ENCODE results near the gene PEF1. TPM values are rescaled to one million over a fixed set of nuclear protein-coding genes. Genes with fewer than 3 reads are reported as not detected.

PEF1 gene
- polyA plus RNA-seq, 1 donor from 2014 or later = 79.2 TPM

DNA sequence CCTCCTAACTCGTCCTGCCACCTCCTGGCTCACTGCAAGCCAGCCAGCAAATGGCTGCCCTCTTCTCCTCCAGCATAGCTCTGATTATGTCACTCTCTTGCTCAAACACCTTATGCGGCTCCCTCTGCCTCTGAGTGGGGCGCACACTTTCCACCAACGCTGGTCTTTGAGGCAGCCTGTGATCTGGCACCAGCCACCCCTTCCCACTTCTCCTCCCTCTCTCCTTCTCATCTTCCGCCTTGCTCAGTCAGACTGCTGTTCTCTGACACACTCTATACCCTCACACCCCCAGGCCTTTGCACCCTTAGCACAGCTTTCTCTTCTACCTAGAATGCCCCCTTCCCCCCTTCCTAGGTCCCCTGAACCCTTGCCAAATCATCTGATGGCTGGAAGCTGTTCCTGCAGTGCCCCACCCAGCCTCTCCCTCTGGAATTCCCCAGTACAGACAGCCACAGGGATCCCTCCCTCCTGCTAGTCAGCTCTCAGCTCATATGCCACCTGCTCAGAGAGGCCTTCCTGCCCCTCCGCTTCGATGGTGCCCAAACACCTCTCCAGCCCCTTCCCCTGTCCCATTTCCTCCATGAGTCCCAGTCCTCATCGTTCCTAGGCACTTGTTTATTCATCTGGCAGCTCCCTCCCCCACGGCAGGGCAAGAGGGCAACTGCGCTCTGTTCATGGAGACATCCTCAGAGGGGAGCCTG lies 21.7 kb upstream of the PEF1 start:
- H3K4me1 Mint-ChIP-seq = peaks cover 0 to 8% (median 4%) of the 10 kb centered on the region in 3 donors
- H3K9me3 Mint-ChIP-seq = no peaks in the 10 kb centered on the region
- H3K27ac Mint-ChIP-seq = no peak overlapping the region
- H3K4me3 Mint-ChIP-seq = no peak overlapping the region
- no peaks in the 10 kb centered on the region for H3K36me3 Mint-ChIP-seq
- H3K27me3 Mint-ChIP-seq = peaks cover 24% of the 10 kb centered on the region

DNA sequence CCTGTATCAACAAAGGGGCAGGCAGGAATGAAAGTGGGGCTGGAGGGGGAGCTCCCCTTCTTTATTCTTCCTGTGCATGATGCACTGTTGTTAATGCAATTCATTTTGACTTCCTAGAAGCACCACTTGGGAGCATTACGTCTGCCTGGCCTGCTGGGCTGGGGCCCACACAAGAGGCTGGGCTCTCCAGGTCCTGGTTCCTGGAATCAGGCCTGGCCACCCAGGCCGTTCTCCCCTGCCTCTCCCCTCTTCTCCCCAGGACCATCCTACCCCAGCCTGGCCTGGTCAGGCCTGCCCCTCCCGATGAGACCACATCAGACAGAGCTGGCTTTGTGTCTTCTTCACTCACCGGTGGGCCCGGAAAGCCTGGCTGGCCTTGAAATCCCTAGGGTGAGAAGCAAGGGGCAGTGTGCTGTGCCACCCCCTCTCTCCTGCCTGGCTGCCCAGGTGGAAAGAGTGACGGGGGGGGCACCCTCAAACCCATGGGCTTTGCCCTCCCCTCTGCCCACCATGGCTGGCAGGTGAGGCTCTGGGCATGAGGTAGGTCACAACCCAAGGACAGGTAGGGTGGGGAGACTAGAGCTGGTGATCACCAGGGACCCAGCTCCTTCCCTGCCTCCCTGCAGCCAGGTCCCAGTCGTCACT lies 20.7 kb upstream of the PEF1 start:
- no peak overlapping the region for H3K4me3 Mint-ChIP-seq
- no peaks in the 10 kb centered on the region for H3K36me3 Mint-ChIP-seq
- no peak overlapping the region for H3K27ac Mint-ChIP-seq
- peaks cover 17% of the 10 kb centered on the region for H3K27me3 Mint-ChIP-seq
- peaks cover 0 to 8% (median 4%) of the 10 kb centered on the region in 3 donors for H3K4me1 Mint-ChIP-seq
- H3K9me3 Mint-ChIP-seq = no peaks in the 10 kb centered on the region

DNA sequence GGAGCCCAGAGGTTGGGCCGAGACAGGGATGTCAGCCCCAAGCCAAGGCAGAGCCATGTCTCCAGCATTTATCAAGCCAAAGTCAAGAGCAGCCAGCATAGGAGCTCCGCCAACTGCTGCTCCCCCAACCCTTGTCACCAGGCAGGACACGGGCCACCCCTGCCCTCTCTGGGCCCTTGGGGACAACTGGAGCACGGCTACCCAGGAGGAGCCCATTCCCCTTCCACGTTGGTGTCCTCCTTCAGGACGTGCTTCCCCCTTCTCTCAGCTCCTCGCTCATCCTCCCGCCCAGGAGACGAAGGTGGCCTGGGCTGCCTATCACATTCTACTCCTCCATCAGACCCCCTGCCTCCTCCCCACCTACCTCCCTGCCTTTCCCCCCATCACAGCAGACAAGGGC lies 19.9 kb upstream of the PEF1 start:
- Mint-ChIP-seq H3K4me1 (peaks cover 0 to 4% (median 1%) of the 10 kb centered on the region in 3 donors), H3K9me3 (no peaks in the 10 kb centered on the region), H3K36me3 (no peaks in the 10 kb centered on the region), H3K27me3 (peaks cover 13% of the 10 kb centered on the region), H3K4me3 (no peak overlapping the region), H3K27ac (no peak overlapping the region)

DNA sequence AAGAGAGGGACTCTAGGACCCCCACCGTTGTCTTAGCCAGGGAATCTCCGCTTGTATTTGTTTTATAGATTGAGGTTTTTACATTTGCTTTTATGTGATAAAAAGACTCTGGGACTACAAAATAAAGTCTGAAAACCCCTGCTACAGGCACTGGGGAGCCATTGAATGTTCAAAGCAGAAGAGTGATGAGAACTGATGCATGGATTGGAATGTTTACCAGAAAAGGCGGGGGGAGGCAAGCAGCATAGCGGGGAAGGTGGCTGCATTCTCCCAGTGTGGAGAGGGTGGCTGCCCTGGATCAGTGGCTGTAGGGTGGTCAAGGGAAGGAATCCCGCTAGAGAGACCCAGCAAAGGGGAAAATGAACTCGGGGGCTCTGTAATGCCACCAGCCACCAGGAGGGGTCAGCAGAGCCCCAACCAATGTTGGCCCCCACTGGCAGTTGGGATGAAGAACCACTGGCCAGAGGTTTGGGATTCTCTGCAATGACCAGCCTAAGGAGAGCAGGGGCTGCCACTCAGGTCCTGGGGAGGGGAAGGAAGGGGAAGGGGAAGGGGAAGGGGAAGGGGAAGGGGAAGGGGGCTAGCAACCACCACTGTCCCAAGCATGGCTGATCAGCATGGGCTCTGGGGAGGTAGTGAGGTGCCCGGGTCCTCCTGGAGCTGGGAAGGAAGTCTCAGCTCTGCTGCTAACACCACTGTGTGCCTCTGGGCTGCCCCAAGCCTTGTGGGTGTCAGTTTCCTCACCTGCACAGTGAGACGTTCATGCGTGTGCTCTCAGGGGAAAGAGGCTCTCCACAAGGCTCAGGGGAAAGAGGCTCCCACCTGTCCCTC lies 19.2 kb upstream of the PEF1 start:
- H3K27ac Mint-ChIP-seq = peak overlapping the region in 1 of 3 donors; percentile 59
- no peaks in the 10 kb centered on the region for H3K36me3 Mint-ChIP-seq
- H3K27me3 Mint-ChIP-seq = peaks cover 10% of the 10 kb centered on the region
- no peak overlapping the region for H3K4me3 Mint-ChIP-seq
- no peaks in the 10 kb centered on the region for H3K9me3 Mint-ChIP-seq
- H3K4me1 Mint-ChIP-seq = peaks cover 0 to 4% (median 0%) of the 10 kb centered on the region in 3 donors

DNA sequence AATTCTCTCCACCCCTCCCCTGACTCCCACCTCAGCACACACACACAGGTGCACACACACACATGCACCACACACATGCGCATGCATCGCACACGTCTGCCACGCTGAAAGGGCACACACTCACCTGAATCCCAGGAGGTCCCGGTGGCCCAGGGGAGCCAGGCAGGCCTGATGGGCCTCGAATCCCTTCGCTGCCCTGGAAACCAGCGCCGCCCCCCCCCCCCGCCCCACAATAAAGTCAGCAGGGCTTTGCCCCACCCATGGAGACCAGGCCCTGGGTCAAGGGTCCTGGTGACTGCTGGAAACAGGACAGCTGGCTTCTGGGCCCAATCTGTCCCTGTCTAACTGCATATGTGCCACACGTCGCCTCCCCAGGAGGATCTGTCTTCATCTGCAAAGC lies 17.8 kb upstream of the PEF1 start:
- no peaks in the 10 kb centered on the region for H3K36me3 Mint-ChIP-seq
- no peak overlapping the region for H3K27ac Mint-ChIP-seq
- no peak overlapping the region for H3K4me3 Mint-ChIP-seq
- H3K27me3 Mint-ChIP-seq = peaks cover 13% of the 10 kb centered on the region
- peaks cover 0 to 4% (median 0%) of the 10 kb centered on the region in 3 donors for H3K4me1 Mint-ChIP-seq
- no peaks in the 10 kb centered on the region for H3K9me3 Mint-ChIP-seq

DNA sequence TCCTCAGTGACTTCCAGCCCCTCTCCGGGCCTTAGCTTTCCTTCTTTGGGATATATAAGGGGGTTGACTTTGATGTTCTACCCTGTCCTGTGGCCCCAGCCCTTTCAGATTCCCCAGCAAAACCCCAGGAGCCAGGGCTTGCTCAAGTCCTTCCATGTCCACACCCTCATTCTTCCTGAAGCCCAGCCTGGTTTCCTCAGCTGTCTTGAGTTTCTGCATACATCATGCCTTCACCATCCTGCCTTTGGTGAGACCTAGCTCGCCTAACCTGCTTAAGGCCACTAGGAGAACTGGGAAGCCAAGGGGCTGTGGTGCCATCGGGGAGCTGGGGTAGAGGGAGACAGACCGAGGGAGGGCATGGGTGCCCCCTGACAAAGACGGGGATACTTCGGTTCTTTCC lies 17.2 kb upstream of the PEF1 start:
- no peaks in the 10 kb centered on the region for H3K36me3 Mint-ChIP-seq
- H3K4me3 Mint-ChIP-seq = no peak overlapping the region
- H3K27ac Mint-ChIP-seq = peak overlapping the region in 1 of 3 donors; percentile 5
- peaks cover 0 to 4% (median 0%) of the 10 kb centered on the region in 3 donors for H3K4me1 Mint-ChIP-seq
- H3K27me3 Mint-ChIP-seq = peaks cover 13% of the 10 kb centered on the region
- no peaks in the 10 kb centered on the region for H3K9me3 Mint-ChIP-seq

DNA sequence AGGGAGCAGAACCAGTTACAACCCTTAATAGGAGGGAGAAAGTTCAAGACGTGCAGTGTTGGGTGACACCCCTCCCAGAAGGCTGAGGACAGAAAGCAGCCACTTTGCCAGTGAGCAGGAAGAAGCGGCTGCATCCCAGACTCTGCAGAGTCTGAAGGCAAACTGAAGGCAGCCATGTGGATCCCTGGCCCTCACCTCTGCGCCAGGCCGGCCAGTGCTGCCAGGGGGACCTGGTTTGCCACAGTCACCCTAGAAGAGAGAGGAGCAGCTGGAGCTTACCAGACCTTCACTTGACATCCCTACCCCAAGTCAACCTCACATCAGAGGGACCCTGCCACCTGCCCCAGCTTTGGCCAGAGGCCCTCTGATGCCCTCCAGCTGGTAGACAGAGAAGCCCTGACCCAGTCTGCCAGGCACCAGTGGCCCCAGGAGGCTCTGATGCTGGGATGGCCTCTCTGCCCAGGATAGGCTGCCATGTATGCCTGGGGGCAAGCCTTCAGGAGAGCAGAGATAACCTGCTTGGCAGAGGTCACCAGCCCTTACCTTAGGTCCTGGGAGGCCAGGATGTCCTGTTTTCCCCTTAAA lies 16.3 kb upstream of the PEF1 start:
- H3K27ac Mint-ChIP-seq = no peak overlapping the region
- peaks cover 0 to 4% (median 0%) of the 10 kb centered on the region in 3 donors for H3K4me1 Mint-ChIP-seq
- H3K36me3 Mint-ChIP-seq = no peaks in the 10 kb centered on the region
- peaks cover 13% of the 10 kb centered on the region for H3K27me3 Mint-ChIP-seq
- H3K4me3 Mint-ChIP-seq = no peak overlapping the region
- no peaks in the 10 kb centered on the region for H3K9me3 Mint-ChIP-seq

DNA sequence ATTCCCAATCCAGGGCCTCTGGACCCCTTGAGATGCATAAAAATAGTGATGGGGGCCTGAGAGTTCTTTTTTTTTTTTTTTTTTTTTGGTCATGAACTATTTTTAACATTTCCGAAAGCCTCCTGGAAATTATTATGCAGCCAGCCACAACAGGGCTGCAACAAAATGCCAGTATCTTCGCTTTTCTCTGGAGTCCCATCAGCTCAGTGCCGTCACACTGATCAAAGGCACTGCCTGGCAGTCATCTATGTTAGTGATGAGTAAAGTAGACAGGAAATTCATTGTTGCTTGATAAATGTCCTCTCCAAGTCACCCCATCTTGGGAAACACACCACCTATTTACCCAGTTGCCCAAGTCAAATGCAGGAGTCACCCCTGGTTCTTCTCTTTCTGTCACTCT lies 15.2 kb upstream of the PEF1 start:
- Mint-ChIP-seq H3K36me3 (no peaks in the 10 kb centered on the region), H3K27ac (no peak overlapping the region), H3K9me3 (no peaks in the 10 kb centered on the region), H3K27me3 (peaks cover 15% of the 10 kb centered on the region), H3K4me3 (no peak overlapping the region), H3K4me1 (peaks cover 0 to 4% (median 0%) of the 10 kb centered on the region in 3 donors)

DNA sequence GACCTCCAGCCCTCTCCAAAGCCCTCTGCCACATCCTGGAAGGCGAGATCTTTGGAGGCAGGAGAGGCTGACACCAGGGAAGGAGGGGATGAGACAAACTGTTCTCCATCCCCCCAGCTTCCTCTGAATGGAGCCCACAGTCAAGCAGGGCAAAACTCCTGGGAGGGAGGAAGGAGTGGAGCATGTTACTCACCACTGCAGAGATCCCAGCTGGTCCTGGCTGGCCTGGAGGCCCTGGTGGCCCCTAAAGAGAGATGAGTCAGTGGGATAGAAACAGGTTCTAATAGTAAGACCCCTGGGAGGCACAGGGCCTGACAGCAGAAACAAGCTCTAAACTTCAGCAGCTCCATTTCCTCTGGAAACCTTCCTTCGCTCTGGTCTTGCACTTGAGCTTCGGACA lies 14.0 kb upstream of the PEF1 start:
- no peak overlapping the region for H3K27ac Mint-ChIP-seq
- H3K27me3 Mint-ChIP-seq = peaks cover 15% of the 10 kb centered on the region
- H3K36me3 Mint-ChIP-seq = no peaks in the 10 kb centered on the region
- peaks cover 0 to 1% (median 0%) of the 10 kb centered on the region in 3 donors for H3K4me1 Mint-ChIP-seq
- no peak overlapping the region for H3K4me3 Mint-ChIP-seq
- H3K9me3 Mint-ChIP-seq = no peaks in the 10 kb centered on the region

DNA sequence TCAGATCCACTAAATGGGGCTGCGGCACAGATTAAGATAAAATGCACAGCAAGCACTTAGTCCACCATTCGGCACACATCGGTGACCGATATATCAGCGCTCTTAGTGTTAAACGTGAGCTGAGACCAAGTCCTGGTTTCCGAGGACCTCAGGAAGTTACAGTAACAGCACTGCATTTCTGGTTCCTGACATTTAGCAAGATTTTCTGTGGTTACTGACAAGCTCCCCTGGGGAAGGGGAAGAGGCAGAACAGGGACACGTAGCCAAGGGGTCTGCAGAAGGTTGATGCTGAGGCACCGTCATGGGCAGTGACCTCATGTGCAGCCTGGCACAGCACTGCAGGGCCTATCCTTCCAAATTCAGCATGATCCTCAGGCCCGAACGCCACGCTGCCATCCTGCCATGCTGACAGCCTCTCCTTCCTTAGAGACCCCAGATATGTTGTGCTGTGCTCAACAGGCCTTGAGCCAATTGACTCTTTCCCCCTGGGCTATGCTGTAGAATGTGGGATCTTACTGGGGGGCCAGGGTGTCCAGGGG lies 13.4 kb upstream of the PEF1 start:
- Mint-ChIP-seq H3K4me3 (no peak overlapping the region), H3K9me3 (no peaks in the 10 kb centered on the region), H3K4me1 (no peaks in the 10 kb centered on the region), H3K27me3 (peaks cover 11% of the 10 kb centered on the region), H3K36me3 (no peaks in the 10 kb centered on the region), H3K27ac (peak overlapping the region in 1 of 3 donors; percentile 51)

DNA sequence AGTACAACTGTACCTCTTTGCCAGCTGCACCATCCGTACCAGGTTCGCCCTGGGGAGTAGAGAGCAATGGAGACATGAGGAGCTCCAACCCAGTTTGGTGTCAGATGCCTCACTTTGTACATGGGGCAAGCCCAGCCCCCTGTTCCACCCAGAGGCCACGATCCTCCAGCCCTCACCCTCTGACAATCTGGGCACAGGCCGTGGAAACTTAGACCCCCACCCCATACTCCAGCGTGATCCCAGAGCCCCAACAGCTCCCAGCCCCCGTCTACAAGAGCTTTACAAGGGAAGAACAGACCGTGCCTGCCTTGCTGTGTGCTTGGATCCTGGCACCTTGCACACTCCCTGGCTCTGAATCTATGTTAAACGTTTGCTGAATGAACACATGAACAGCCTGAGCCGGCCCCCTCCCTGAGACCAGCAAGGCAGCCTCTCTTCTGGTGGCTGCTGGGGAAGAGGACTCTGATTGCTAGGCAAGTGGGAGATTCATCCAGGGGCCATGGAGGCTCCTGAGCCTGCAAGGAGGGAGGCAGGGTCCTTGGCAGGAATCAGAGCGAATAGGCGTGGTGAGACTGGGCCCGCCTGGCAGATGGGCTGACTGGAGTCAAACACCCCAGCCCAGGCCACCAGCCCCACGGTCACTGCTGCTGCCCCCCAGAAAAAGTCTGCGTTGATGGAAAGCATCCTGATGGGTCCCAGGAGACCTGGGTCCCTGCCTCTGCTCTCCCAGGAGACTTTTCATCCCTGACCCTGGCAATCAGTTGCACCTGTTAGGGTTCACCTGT lies 12.5 kb upstream of the PEF1 start:
- Mint-ChIP-seq H3K4me1 (no peaks in the 10 kb centered on the region), H3K27me3 (peaks cover 8% of the 10 kb centered on the region), H3K4me3 (no peak overlapping the region), H3K9me3 (no peaks in the 10 kb centered on the region), H3K36me3 (no peaks in the 10 kb centered on the region), H3K27ac (peak overlapping the region in 1 of 3 donors; percentile 51)

DNA sequence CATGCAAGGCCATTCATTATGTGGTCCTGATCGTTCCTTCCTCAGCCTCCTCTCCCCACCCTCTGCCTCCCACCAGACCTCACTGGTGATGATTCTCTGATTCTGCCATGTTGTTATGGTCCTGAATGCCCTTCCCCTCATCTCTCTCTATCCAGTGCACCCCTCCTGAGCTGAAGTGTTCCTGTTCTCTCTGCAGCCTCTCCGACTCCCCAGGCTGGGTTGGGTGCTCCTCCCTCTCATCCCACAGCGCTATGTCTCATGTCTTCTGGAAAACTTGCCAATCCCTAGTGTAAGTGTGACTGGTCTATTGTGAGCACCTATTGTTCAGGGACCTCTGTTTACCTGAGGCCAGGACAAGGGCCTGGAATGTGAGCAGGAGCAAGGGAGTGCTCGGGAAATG lies 11.1 kb upstream of the PEF1 start:
- Mint-ChIP-seq H3K4me3 (no peak overlapping the region), H3K9me3 (no peaks in the 10 kb centered on the region), H3K27me3 (peaks cover 8% of the 10 kb centered on the region), H3K4me1 (no peaks in the 10 kb centered on the region), H3K36me3 (no peaks in the 10 kb centered on the region), H3K27ac (peak overlapping the region in 1 of 3 donors; percentile 82)

DNA sequence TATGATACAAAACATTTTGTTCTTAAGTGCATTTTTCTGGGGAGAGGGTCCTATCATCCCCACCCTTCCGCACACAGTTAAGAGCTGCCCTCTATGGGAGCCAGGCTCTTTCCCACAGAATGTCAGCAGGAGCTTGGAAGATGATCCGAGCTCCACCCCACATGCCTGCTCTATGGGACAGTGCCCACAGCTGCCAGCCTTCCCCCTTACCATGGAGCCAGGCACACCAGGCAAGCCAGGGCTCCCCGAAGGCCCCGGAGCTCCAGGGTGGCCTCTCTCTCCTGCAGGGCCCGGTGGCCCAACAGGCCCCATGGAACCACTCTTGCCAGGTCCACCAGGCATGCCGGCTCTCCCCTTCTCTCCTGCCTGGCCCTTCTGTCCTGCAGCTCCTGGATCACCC lies 10.4 kb upstream of the PEF1 start:
- Mint-ChIP-seq H3K4me1 (no peaks in the 10 kb centered on the region), H3K27ac (peak overlapping the region in 1 of 3 donors; percentile 82), H3K4me3 (no peak overlapping the region), H3K27me3 (peaks cover 7% of the 10 kb centered on the region), H3K36me3 (no peaks in the 10 kb centered on the region), H3K9me3 (no peaks in the 10 kb centered on the region)

DNA sequence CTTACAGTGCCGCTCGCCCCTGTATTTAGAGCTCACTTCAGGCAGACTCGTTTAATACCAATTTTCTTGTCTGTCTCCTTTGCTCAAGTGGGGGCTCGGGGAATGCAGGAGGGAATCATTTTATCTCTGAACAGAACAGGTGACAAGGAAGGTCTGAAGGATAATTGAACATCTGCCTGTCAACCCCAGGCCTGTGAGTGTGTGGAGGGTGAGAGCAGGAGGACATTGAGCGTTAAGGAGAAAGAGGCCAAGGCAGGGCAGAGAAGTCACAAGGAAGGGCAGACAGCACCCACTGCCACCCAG lies 9.7 kb upstream of the PEF1 start:
- Mint-ChIP-seq H3K9me3 (no peaks in the 10 kb centered on the region), H3K27ac (no peak overlapping the region), H3K4me1 (no peaks in the 10 kb centered on the region), H3K27me3 (peaks cover 5% of the 10 kb centered on the region), H3K4me3 (no peak overlapping the region), H3K36me3 (no peaks in the 10 kb centered on the region)

Measured in IgD-negative memory B cell (primary cell).